Measurements from ENCODE around the gene ZNF808.

DNA sequence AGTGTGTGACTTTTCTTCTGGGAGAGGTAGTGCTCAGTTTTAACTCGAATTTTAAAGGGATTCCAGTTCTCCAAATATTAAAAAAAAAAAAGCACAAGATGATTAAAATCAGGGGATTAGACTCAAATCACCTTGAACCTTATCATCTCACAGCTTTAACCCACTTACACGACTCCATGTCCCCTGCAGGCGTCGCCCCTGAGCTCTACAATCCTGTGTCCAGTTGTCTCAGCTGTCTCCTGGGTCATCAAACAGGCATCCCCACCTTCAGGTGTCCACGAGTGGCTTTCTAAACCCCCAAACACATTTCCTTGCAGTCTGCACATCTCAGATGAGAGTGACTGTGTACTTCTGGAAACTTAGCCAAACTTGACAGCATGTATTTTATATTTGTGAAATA lies 14.1 kb downstream of the ZNF808 start:
- TF ChIP-seq, protein P1, sequence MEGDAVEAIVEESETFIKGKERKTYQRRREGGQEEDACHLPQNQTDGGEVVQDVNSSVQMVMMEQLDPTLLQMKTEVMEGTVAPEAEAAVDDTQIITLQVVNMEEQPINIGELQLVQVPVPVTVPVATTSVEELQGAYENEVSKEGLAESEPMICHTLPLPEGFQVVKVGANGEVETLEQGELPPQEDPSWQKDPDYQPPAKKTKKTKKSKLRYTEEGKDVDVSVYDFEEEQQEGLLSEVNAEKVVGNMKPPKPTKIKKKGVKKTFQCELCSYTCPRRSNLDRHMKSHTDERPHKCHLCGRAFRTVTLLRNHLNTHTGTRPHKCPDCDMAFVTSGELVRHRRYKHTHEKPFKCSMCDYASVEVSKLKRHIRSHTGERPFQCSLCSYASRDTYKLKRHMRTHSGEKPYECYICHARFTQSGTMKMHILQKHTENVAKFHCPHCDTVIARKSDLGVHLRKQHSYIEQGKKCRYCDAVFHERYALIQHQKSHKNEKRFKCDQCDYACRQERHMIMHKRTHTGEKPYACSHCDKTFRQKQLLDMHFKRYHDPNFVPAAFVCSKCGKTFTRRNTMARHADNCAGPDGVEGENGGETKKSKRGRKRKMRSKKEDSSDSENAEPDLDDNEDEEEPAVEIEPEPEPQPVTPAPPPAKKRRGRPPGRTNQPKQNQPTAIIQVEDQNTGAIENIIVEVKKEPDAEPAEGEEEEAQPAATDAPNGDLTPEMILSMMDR (IDR thresholded peaks at IDR 0.05): no peak
- TF ChIP-seq POLR2A (IDR thresholded peaks at IDR 0.05): no peak
